GM21786 (cell line): ENCODE results near the gene NPFF.
A peak's percentile ranks its signal among the peaks of the same experiment; 100 is the strongest.
"Not testable (repeated sequence)": the region's sequence is repeated elsewhere in the genome, so short reads cannot be mapped to it uniquely, and the experiment has no call there.

Experiments used
- ATAC-seq: cut with Tn5 transposase; IDR thresholded peaks from one replicate; pipeline ENCODE4 v1.9.1; 2021; ENCODE audit not compliant: unreplicated experiment

The NPFF gene

DNA sequence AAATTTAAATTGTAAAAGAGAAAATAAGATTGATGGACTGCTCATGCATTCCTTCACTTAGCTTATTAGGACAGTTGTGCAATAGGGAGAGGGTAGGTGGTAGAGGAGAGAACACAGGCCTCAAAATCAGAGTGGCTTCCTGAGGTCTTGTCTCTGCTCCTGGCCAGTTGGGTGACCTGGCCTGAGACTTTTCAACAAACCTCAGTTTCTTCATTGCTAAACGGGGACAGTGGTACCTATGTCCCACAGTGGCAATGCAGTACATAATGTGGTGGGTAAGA, 10.6 kb downstream of the NPFF start:
- no peak for ATAC-seq

DNA sequence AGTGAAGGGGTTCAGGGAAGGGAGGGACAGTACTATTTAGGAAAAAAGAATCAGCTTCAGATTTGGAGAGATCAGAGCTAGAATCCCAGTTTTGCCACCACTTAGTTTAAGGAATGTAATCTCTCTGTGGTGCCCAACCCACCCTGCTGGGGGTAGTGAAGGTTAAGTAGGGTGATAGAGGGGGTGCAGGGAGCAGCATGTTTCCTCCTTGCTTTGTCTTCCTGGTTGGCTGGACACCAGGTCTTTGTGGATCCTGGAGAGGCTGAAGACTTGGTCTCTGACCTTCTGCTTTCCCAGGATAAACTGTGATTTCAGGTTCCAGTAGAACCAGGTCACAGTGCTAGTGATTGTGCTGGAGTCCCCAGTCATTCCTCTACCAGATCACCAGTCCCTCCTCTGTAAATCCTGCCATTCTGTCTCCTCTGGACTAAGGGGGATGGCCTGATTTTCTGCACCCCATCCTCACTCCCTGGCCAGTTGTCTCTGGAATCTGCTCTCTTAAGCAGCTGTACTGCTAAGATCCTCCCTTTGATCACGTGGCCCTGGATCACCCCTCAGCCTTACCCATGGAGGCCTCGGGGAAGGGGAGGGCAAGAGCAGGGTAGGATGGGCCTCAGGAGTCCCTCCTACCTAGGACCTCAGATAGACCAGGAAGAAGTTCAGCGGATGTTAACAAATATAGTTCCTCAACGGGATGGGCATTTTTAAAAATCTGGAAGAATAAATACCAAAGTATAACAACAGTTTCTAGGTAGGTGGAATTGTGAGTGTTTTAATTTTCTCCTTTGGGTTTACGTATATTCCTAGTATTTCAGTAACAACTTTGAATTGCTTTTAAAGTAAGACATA, 11.2 kb downstream of the NPFF start:
- ATAC-seq, result no peak

DNA sequence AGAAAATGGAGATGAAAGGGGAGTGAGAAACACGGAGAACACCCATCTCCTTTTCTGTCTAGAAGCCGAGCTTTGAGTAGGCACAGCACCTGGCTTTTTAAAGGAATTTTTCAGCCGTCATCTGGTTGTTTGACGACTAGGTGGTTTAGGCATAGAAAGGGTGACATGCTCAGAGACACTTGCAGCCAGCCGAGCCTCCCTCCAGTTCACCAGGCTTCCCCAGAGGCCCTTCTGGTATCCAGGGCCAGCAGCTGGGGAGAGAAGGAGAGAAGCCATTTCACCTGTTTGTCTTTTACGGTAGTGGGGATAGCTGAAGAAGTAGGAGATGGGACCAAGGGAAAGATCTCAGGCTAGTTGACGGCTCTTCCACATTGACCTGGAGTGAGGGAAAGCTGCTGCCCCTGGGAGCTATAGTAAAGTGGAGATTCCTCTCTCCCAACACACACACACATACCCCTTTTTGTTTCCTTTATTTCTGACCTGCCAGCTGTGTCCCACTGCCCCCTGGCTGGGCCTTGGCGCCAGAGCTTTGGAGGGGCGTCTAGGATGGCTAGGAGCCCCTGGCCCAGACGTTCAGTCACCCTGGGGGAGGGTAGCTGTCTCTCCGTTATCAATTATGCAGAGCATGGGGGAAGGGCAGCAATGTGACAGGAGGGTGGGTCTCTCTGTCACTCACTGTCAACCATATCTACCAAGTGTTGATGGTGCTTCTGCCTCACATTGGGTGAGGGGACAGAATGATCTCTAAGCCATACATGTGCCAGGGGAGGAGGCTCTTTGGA, 13.5 kb downstream of the NPFF start:
- ATAC-seq, result no peak

DNA sequence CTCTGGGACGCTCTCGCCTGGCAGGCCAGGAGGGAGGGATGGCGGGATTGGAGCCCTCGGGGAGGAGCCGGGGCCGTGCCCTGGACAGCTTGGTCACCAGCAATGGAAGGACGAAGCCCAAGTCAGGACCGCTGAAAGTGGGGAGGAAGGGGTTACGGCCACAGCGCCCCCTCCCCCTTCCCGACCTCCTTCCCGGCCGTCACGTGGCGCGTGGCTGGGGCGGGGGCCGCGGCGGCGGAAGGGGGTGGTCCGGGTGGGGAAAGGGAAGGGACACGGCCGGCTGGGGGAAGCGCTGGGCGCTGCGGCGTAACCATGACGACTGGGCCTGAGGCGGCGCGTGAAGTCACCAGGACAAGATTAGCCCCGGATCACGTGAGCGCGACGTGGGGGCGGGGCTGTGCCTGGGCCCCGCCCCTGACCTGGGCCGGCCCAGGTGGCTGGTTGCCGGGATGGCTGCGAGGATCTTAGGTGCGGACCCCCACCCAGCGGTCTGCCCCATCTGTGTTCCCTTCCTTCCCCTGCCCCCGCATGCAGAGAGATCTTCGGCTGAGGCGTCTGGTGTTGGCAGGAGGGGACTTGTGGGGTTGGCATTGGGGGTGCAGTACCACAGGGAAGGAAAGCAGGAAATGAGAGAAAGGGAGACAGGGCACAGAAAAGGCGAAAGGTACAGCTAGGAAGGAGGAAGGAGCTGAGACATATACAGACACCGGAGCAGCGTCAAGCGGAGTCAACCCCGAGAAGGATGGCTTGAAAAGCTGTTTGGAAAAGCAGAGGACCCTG, 14.3 kb downstream of the NPFF start:
- ATAC-seq, result peak; percentile 96

DNA sequence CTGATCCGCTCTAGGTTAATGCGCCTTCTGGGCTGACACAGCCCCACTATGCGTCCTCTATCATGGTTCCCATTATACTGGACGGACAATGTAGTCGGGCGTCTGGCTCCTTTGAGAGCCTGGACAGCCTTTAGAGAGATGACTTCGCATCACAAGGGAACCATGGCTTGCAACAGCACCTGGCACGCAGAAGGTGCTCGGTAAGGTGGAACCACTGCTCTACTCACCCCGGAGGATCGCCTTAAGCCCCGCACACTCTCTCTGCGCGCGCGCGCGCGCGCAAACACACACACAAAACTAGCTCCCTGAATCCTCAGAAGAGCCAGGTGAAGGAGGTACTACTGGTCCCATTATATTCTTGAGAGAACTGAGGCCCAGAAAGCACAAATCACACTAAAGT, 15.1 kb downstream of the NPFF start:
- ATAC-seq, result no peak

DNA sequence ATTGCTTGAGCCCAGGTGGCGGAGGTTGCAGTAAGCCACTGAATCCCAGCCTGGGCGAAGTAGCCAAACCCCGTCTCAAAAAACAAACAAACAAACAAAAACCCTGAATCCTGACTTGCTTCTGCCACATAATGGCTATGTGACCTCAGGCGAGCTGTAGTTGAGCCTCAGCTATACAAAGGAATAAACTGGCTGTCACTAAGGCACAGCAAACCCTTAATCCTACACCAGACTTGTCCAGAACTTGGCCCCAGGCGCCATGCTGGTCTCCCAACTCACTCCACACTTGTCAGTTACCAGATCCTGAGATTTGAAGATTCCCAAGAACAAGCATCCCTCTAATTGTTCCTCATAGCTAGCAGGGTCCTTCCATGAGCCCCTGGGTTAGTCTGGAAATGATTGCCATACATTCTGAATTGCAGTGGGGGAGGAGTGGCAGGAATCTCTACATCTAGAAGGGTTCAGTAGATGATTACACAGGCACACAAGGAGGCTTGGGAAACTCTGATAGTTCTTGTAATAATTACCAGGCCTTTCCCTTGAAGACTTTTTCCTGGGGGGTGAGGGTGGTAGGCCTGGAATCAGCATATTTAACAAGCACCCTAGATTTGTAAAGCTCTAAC, 17.9 kb downstream of the NPFF start:
- ATAC-seq, result no peak

DNA sequence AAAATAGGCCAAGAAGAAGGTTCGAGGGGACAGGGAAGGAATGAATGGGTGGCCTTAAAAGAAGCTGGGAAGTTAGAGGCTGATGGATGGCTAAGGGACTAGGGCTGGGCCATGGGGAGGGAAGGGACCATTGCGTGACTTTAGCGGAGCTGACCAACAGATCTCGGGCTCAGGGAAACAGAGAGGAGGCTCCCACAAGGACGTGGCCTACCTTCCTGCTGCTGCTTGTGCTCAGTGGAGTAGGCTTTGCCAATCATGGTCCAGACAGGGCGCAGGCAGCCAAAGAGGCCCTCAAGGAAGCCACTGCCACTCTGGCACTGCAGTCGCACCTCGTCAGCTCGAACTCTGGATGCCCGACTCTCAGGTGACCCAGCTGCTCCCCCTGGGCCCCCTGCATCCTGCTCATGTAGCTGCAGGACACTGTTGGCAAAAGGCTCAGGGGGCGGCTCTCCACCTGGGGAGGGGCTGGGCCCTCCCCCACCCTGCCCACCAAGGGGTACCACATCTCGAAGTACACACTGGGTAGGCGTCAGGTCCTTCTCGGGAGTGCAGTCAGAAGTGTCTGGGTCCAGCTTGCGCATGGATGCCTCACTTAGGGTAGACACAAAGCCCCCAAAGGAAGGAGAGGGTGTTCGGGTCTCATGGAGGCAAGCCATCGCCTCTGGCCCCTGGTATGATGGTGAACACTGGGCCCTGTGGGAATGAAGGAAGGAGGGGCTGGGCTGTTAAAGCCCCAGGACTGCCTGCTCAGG, 20.4 kb downstream of the NPFF start:
- no peak for ATAC-seq

DNA sequence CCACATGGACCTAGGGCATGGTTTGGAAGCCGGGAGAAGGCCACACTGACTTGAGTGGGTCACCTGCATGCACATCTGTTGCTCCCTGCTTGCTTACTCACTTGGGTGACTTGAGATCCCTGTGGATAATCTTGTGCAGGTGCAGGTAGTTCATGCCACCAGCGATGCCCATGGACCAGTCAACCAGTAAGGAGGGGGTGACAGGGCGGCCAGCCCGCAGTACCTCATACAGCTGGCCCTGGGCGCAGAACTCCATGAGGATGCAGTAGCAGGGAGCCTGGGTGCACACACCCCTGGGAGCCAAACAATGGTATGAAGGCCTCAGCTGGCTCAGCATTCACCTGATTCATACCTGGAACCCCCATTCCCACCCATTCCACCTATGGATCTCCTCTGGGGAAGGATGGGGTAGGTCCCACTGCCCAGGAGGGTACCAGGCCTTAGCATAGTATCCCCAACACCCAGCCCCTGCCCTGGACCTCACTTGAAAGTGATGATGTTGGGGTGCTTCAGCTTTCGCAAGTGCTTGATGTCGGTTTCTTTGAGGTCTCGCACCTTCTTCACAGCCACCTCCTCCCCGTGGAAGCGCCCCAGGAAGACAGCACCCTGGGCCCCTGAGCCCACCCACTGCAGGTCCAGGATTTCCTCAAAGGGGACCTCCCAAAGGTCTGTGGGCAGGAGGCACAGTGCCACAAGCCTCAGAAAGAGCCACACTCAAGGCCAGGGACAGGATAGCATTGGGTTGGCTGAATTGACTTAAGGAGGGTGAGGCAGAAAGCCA, 21.1 kb downstream of the NPFF start:
- no peak for ATAC-seq

DNA sequence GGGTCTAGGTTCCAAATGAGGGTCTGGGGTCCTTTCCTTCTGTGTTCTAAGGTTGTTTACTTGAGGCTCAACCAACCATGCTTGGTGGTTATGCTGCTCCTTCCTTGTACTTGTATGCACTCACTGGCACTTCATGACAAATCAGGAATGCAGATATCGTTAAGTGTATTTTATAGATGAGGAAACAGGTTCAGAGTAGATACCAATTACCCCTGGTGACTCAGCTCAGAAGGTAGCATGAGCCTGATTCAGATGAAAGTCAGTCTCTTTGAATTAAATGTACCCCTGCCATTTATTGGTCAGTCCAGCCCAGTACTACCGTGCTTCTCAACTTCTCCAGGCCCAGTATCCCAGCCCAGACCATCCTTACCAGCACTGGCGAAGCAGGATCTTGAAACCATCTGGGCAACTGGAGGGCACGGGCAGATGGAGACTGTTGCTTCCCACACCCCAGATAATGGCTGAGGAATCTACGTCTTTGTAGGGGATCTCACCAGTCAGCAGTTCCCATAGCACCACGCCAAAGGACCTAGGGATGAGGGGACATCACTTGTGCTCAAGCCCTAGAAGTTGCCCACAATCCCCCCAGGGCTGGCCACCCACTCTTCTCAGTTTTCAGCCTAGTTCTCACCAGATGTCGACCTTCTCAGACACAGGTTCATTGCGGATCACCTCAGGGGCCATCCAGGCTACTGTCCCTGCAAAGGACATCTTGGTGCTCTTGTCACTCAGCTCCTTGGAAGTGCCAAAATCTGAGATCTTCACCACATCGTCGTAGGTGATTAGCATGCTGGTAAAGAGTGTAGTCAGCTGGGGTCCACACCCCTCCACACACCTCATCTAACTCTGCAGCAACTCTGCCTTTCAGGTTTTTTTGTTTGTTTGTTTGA, 22.4 kb downstream of the NPFF start:
- ATAC-seq, result no peak

DNA sequence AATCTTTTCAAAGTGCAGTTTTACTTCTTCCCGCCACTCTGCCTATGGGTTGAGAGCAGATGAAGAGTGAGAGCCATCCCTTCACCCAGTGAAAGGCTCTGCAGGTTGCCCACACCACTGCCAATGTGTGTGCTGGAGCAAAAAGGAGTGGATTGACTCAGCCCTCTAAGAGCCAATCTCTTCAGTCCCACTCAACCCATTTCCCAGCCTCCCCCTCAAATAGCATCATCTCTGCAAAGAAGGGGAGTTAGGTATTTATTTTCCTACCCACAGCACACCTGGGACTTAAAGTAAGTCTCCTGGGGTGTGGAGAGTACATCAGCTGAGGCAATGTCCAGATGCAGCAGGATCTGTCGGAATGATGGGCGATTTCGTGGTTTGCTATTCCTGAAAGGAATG, 23.3 kb downstream of the NPFF start:
- no peak for ATAC-seq

DNA sequence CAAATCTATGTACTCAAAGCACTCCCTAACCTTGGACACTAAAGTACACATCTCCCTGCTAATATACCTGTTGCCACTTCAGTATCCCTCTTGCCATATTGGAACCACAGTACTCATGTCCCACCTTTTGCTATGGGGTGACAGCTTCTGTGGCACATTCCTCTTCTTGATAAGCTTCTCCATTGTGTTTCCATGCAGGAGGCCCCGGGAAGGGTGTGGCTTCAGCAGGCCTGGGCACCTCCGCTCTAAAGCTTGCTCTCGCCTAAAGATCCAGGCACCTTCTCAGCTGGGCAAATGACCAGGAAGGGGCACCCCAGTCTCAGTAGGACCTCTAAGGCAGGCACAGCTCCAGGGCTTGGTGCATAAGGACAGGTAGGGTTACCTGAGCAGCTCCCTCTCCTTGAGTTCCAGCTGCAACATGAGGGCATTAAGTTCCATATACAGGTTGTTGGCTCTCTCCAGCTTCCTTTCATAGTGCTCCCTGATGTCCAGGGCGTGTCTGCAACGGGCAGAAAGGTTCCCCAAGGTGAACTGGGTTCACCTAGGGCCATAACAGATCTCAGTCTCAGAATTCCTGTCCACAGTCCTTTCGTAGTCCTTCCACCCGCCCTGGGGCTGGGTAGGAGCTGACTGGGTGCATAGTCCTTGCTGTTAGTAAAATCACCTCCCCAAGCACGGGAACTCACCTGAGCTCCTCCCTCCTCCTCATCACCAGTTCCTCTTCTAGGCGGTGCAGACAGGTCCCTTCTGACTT, 23.9 kb downstream of the NPFF start:
- ATAC-seq, result no peak

DNA sequence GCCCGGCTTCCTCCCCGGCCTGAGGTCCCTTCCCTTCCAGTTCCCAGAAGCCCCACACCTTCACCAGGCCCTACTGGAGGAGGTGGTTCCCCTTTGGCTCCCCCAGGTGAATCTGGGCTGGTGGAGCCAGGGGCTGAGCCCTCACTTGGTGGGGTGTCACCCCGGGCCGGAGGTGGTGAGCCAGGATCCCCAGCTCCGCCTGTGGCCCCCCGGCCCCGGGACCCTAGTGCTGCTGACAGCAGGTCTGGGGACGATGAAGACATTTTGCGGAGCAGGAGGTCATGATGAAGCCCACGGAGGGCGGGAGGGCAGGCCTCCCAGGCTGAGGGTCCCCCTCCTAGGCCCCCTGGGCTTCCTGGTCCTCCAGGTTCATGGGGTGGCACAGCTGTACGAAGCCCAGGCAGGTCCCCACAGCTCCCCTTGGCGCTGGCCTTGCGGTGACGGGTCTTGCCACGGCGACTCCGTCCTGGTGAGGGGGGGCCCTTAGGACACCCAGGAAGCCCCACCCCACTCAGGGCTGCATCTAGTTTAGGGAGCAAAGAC, 24.6 kb downstream of the NPFF start:
- no peak for ATAC-seq

DNA sequence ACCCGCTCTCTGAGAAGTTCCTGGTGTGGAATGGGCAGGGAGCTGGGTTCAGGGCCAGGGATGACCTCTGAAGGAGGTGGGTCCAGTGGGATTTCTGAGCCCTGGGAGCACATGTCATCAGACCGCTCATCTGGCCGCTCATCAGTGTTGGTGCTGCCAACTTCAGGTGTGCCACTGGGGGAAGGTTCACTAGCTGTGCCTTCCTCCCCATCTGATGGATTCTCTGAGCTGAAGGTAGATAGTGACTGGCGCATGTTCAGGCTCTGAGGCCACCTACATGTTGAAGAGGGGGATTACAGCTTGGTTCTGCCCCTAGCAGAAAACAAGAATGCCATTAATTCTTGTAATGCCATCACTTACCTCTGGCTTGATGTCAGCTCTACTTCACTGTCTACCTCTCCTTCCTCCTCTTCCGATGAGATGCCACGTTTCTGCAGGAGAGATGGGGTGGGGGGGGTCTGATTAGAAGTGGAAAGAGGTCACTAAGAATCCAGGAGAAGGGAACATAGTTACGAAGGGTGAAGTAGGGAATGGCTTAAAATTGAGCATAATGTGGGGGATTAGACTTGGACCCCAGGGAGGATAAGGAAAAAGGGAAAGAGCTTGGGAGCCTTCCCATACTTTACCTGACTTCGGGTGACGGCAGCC, 25.2 kb downstream of the NPFF start:
- ATAC-seq, result no peak

DNA sequence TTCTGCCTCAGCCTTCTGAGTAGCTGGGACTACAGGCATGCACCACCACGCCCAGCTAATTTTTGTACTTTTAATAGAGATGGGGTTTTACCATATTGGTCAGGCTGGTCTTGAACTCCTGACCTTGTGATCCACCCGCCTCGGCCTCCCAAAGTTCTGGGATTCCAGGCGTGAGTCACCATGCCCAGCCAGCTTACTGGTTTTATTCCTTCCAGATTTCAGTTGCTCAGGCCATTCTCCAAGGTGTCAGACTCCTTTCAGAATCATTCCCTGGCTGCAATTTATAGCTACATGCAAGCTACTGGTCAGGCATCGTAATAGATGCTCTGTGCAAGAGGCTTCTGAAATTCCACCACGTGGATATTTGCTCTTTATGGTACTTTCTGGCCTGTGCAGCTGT, 25.8 kb downstream of the NPFF start:
- ATAC-seq, result not testable (repeated sequence)

DNA sequence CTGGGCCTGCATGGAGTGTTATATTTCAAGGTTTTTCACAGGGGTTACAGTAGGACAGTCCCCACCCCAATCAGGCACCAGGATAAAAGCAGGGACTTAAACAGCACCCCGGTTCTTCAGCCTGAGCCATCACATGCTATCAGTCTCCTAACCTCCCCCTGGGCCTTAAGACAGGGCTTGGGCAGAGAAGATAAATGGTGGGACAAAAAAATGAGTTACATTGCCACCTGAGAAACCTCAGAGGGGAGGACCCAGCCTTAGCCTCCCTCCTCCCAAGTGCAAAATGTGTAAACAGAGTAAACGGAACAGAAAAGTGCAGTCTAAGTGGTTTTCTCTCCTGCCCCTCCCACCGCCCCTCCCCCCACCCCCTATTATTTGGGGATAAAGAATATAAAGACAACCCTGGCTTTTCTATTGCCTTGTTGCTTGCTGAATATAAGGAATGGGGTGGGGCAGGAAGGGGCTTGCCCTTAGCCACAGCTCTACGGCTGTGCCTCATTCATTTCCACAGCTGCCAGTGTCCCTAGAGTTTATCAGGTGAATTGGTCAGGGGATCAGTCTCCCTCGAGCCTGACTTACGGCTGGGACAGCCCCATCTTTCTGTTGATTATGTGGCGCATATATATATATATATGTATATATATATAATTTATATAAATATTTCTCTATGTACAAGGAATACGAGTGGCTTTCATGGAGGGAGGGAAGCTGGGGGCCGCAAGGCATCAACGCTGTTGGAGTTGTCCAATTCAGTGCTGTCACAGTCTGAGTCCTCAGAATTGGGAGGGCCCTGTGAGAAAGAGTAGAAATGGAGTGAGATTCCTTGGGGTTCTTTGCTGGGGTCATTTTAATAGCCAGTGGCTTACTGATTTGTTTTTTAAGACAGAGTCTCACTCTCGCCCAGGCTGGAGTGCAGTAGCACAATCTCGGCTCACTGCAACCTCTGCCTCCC, 26.5 kb downstream of the NPFF start:
- no peak for ATAC-seq

DNA sequence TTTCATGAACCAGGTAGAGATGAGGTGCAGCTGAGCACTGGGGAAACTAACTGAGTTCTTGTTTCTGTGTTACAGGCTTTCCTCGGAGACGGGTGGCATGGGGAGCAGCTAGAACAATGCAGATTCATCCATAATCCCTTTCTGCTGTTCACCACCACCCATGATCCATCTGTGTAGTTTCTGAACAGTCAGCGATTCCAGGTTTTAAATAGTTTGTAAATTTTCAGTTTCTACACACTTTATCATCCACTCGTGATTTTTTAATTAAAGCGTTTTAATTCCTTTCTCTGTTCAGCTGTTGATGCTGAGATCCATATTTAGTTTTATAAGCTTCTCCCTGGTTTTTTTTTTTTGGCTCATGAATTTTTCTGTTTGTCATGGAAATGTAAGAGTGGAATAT, 28.0 kb downstream of the NPFF start:
- no peak for ATAC-seq
